ENCODE results near the gene UPK2. TPM values are rescaled to one million over a fixed set of nuclear protein-coding genes. Genes with fewer than 3 reads are reported as not detected.
A peak's percentile ranks its signal among the peaks of the same experiment; 100 is the strongest.

UPK2 gene
- total and polyA plus RNA-seq, 10 of the 15 experiments (the other 5 are each of a cell fraction or from before 2014, with no cell fraction given) = 0.07 to 1.0 (median 0.31) TPM; not detected in 7

DNA sequence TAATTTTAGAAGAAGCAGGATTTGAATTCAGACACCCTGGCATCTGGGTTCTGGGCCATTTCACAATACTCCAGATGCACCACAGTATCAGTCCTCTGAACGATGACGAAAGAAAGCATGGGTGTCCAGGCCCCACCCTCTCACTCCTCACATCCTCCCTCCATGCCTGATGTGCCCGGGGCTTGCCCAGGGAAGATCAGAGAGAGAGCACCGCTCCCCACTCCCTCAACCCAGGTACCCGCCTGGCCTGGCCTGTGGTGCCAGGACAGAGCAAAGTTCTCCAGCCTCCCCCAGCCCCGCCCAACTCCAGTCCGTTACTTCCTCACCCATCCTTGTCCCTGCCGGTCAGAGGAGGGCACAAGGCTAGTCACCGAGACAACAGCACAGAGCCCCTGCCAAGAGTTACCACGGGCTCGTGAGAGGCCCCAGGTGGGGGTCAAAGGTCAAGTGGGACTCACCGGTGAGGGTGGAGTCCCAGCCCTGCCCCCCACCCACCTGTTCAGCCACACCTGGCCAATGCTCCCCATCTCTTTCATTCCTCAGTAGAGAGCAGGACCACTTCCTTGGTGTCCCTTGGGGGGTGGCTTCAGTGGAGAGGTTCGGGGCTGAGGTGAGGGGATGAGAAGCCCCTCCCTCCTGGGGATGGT is 38.5 kb upstream of the UPK2 start:
- no TSS peak for BruUV-seq (replicated peaks)
- SMC1A ChIA-PET (ENCODE audit: uncharacterized antibody, unreplicated experiment) = interaction anchor here (10.3 kb wide), 1 partner anchor 11 kb away, joined by 185 read pairs; the partner anchor contains the start of gene BCL9L
- Histone ChIP-seq H3K27me3 (replicated peaks in 1 of 2; ENCODE audit: control insufficient read depth in 2 of 2, insufficient read depth in 2 of 2, low read length in 1 of 2) (no peaks in the 10 kb centered on the region), H3K4me1 (ENCODE audit: control insufficient read depth, insufficient read depth, low read length) (peaks cover 38% of the 10 kb centered on the region), H2AFZ (ENCODE audit: control insufficient read depth, low read depth, low read length) (no peak overlapping the region), H3K4me2 (ENCODE audit: control insufficient read depth, insufficient read depth) (no peak overlapping the region), H3K27ac (ENCODE audit: control insufficient read depth, insufficient read depth) (no peak overlapping the region), H3K9ac (ENCODE audit: control insufficient read depth, insufficient read depth, low read length) (no peak overlapping the region), H3K4me3 (no peak overlapping the region), H4K20me1 (ENCODE audit: control insufficient read depth, insufficient read depth) (no peaks in the 10 kb centered on the region), H3K9me3 (replicated peaks; ENCODE audit: control insufficient read depth, insufficient read depth, low read length) (no peaks in the 10 kb centered on the region), H3K36me3 (ENCODE audit: control insufficient read depth in 2 of 2, insufficient read depth in 2 of 2, low read length in 1 of 2) (no peaks in the 10 kb centered on the region), H3K79me2 (ENCODE audit: control insufficient read depth, insufficient read depth, low read length) (peaks cover 15% of the 10 kb centered on the region)
- POLR2A ChIA-PET = no interaction called here
- DNase-seq (ENCODE audit: low read depth, low spot score) = no peak
- no peak for FAIRE-seq
- no peak for ATAC-seq
- intact Hi-C loops (cut with micrococcal nuclease; ENCODE audit: unreplicated experiment) = no loop called here
- RAD21 ChIA-PET (ENCODE audit: unreplicated experiment) = no interaction called here
- 73% methylated on average over 13 of the region's 13 CpGs for WGBS (ENCODE audit: insufficient coverage, insufficient replicate concordance, low lambda C conversion rate, missing lambda C conversion rate)
- CTCF ChIA-PET = interaction anchor here (0.8 to 1.0 kb wide), 2 partner anchors 10 to 13 kb away, joined by 3 read pairs; no protein-coding TSS in a partner anchor
- TF ChIP-seq NR2C1 (IDR thresholded peaks at IDR 0.05) (peak; percentile 46), TCF12 (IDR thresholded peaks at IDR 0.05; ENCODE audit: low read depth, low read length) (0 out of 2 replicates have a peak, but pooled peaks have one; percentile 16), POLR2AphosphoS5 (IDR thresholded peaks at IDR 0.05; ENCODE audit: low read length) (no peak), NR2F1 (conservative IDR thresholded peaks at IDR 0.05) (peak; percentile 70; the same call in 1 of the 2 replicates), PAX5 (IDR thresholded peaks at IDR 0.05; ENCODE audit: borderline replicate concordance, low read depth, low read length) (no peak)
- in situ Hi-C loops (cut with MboI) = no loop called here

DNA sequence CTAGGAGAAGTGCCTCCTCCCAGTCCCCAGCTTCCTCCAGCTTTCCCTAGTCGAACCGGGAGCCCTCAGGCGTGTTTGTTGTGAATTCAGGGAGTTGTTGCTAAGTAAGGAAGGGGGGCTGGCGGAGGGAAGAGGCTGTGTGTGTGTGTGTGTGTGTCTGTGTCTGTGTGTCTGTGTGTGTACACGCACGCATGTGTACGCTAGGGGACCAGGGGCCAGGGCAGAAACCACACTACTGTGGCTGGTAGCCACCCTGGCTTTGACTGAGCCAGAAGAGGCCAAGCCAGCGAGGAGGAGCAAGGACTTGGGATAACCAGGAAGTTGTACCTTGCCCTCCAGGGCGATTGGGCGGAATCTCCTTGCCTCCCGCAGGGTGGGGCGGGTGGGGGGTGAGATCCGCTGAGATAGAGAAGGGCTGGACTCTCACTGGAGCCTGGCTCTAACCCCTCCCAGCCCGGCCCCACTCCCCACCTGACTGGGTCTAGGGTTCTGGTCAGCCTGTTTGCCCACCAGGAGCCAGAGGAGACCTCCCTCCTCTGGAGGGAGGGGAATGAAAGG is 37.9 kb upstream of the UPK2 start:
- ChIA-PET CTCF (interaction anchor here (1.0 kb wide), 1 partner anchor 13 kb away, joined by 3 read pairs; no protein-coding TSS in a partner anchor), POLR2A (no interaction called here), RAD21 (ENCODE audit: unreplicated experiment) (no interaction called here), SMC1A (ENCODE audit: uncharacterized antibody, unreplicated experiment) (no interaction called here)
- H3K4me2 ChIP-seq (ENCODE audit: control insufficient read depth, insufficient read depth) = no peak overlapping the region
- no peaks in the 10 kb centered on the region for H4K20me1 ChIP-seq (ENCODE audit: control insufficient read depth, insufficient read depth)
- no peaks in the 10 kb centered on the region for H3K27me3 ChIP-seq (replicated peaks in 1 of 2; ENCODE audit: control insufficient read depth in 2 of 2, insufficient read depth in 2 of 2, low read length in 1 of 2)
- no peak for DNase-seq (ENCODE audit: low read depth, low spot score)
- H3K4me3 ChIP-seq = no peak overlapping the region
- no peak overlapping the region for H3K27ac ChIP-seq (ENCODE audit: control insufficient read depth, insufficient read depth)
- TF ChIP-seq FOXK2 (IDR thresholded peaks at IDR 0.05) = no peak
- no peak for TF ChIP-seq TCF7 (IDR thresholded peaks at IDR 0.05; ENCODE audit: borderline replicate concordance)
- H2AFZ ChIP-seq (ENCODE audit: control insufficient read depth, low read depth, low read length) = no peak overlapping the region
- no peaks in the 10 kb centered on the region for H3K9me3 ChIP-seq (replicated peaks; ENCODE audit: control insufficient read depth, insufficient read depth, low read length)
- H3K79me2 ChIP-seq (ENCODE audit: control insufficient read depth, insufficient read depth, low read length) = peaks cover 21% of the 10 kb centered on the region
- BruUV-seq (replicated peaks) = no TSS peak
- peaks cover 32% of the 10 kb centered on the region for H3K4me1 ChIP-seq (ENCODE audit: control insufficient read depth, insufficient read depth, low read length)
- 66% methylated on average over 11 of the region's 14 CpGs for WGBS (ENCODE audit: insufficient coverage, insufficient replicate concordance, low lambda C conversion rate, missing lambda C conversion rate)
- H3K9ac ChIP-seq (ENCODE audit: control insufficient read depth, insufficient read depth, low read length) = no peak overlapping the region
- no peaks in the 10 kb centered on the region for H3K36me3 ChIP-seq (ENCODE audit: control insufficient read depth in 2 of 2, insufficient read depth in 2 of 2, low read length in 1 of 2)
- intact Hi-C loops (cut with micrococcal nuclease; ENCODE audit: unreplicated experiment) (no loop called here), in situ Hi-C loops (cut with MboI) (no loop called here)
- FAIRE-seq = no peak
- no peak for ATAC-seq
